Lower leg skin (tissue), 3 donors: ENCODE measurements around the gene CEP85.

Experiments used
- CTCF ChIP-seq, 3 donors: fragments of 450-650 bp; IDR thresholded peaks; one replicate each; pipeline ENCODE4 v1.5.1; 2016; ENCODE audit warnings: antibody characterized with exemption in 3 of 3, mild to moderate bottlenecking in 3 of 3, moderate library complexity in 2 of 3
- POLR2A ChIP-seq, 2 donors: fragments of 450-650 bp; IDR thresholded peaks; one replicate each; pipeline ENCODE4 v1.6.1; 2016 to 2017; ENCODE audit warnings: antibody characterized with exemption in 2 of 2, mild to moderate bottlenecking in 1 of 2, moderate library complexity in 1 of 2

- TF ChIP-seq POLR2A (IDR thresholded peaks at IDR 0.05) (no peak), CTCF (IDR thresholded peaks at IDR 0.05) (no peak)
Observed at GRCh38 chr1:26290882-26291261, 56.9 kb downstream of the CEP85 start.
